GM20000 (cell line): ENCODE measurements around the gene TBC1D5.

Experiments used
- DNase-seq: peaks from one replicate; pipeline ENCODE4 v3.0.0; 2012; ENCODE audit warnings: low spot score
- TF ChIP-seq, protein P1 (sequence below): IDR thresholded peaks from 2 replicates; pipeline ENCODE4 v1.5.1; 2012; ENCODE audit warnings: mild to moderate bottlenecking, control low read depth; ENCODE audit errors: extremely low read depth, missing control alignments

The TBC1D5 gene

GRCh38 chr3:17772556-17772955 is 30.1 kb upstream of the TBC1D5 start:
- no peak for DNase-seq
- TF ChIP-seq, protein P1, sequence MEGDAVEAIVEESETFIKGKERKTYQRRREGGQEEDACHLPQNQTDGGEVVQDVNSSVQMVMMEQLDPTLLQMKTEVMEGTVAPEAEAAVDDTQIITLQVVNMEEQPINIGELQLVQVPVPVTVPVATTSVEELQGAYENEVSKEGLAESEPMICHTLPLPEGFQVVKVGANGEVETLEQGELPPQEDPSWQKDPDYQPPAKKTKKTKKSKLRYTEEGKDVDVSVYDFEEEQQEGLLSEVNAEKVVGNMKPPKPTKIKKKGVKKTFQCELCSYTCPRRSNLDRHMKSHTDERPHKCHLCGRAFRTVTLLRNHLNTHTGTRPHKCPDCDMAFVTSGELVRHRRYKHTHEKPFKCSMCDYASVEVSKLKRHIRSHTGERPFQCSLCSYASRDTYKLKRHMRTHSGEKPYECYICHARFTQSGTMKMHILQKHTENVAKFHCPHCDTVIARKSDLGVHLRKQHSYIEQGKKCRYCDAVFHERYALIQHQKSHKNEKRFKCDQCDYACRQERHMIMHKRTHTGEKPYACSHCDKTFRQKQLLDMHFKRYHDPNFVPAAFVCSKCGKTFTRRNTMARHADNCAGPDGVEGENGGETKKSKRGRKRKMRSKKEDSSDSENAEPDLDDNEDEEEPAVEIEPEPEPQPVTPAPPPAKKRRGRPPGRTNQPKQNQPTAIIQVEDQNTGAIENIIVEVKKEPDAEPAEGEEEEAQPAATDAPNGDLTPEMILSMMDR = no peak

GRCh38 chr3:17771177-17772017 is 29.0 kb upstream of the TBC1D5 start:
- TF ChIP-seq, protein P1 = no peak
- DNase-seq = no peak

- TF ChIP-seq, protein P1 = no peak
- no peak for DNase-seq
Measured at GRCh38 chr3:17770682-17771081, 28.3 kb upstream of the TBC1D5 start.

DNA sequence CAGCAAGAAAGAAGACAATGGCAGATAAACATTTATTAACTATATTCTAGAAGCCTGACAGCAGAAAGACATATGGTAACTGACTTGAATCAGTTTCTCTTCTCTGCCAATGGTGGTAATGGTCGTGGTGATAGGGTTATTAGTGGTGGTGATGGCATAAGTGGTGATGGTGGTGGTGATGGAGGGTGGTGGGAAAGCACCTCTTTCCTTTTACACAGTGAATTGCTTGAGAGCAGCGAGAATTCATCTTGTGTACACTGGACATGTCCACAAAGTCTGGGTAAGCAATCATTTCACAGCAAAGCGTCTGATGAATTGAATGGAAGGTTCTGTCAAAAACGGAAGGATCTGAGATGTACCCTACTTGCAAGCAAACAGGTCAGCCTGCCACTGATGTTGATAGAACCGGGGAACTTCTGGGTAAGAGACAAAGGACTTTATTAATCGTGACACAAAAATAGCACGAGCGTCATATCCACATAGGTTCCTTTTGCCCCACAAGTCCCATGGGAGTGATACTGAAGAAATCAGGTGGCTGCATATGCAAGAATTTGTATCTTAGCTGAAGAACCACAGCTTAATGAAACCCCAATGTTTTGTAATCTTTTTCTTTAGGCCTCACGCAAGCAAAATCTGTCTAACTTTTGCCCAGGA is 23.5 kb upstream of the TBC1D5 start:
- TF ChIP-seq, protein P1 = no peak
- DNase-seq = no peak

DNA sequence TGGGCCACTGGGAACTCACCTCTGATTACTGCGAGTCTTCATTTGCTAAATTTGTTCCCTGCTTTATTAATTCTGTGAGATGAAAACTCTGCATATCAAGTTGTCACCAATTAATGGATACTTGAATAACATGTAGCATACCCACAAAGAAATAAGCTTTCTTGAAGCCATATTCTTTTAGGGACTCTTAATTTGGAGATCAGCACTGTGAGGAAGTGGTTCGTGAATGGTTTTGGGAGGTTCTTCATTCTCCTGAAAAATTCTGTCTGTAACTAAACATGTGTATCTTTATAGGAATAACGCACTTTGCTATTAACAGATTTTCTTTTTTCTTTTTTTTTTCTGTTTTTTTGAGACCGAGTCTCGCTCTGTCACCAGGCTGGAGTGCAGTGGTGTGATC is 19.1 kb upstream of the TBC1D5 start:
- TF ChIP-seq, protein P1 = no peak
- DNase-seq = no peak

- DNase-seq = no peak
- TF ChIP-seq, protein P1 = no peak
Measured at GRCh38 chr3:17759901-17760300, 17.5 kb upstream of the TBC1D5 start.

DNA sequence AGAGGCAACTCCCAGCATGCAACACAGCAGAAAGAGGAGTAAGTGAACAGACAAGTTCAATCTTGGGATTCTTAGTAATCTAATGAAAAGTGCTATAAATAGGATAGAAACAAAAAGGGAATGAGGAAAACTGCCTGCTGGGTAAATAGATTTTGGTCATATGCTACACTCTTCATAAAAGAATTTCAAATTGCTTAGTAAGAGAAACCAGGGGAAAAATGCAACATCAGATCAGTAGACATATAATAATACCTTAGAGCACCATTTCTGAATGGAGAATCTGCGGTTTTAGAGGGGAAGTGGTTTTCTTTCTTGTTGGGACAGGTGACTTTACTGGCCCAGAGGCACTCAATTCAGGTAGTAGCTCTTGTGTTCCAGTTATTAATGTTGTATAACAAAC is 13.4 kb upstream of the TBC1D5 start:
- TF ChIP-seq, protein P1 = no peak

More for the DNA sequence above, 13.4 kb upstream of the TBC1D5 start:
- DNase-seq = no peak
